Choroid plexus epithelial cell (primary cell): Measurements from ENCODE around the gene CFAP299.

ENCODE experiments used
- DNase-seq: peaks from one replicate; pipeline ENCODE4 v3.0.0-alpha.2; 2010; ENCODE audit warnings: low read depth
- H3K4me3 ChIP-seq: 2 replicates; pipeline ENCODE4 v1.5.1; 2011; ENCODE audit warnings: low read depth, mild to moderate bottlenecking, control low read depth, low read length, moderate library complexity
- CTCF ChIP-seq: conservative IDR thresholded peaks from 2 replicates; pipeline ENCODE4 v1.5.1; 2011; ENCODE audit warnings: low read depth, mild to moderate bottlenecking, control low read depth, inconsistent platforms, low read length, moderate library complexity

Gene CFAP299

GRCh38 chr4:80446248-80446647 is 110.7 kb downstream of the CFAP299 start:
- no peak for DNase-seq
- H3K4me3 ChIP-seq, result no peak overlapping the region
- TF ChIP-seq CTCF, result no peak

DNA sequence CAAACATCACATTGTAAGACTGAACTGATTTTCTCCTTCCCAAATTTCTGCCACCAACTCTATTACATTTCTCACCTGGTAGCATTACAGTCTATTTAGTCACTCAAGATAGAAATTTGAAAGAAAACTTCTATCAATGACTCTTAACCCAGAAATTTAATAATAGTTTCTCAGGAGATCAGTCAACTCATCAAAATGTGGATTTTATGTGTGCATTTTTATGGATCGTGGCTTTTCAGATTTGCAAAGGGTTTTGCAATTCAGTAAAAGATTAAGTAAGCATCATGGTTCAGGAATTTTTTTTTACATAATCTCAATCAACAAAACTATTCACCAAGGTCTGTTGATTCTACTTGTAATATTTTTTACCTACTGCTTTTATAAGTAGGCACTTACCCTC is 111.1 kb downstream of the CFAP299 start:
- no peak for TF ChIP-seq CTCF
- no peak for DNase-seq
- H3K4me3 ChIP-seq, result no peak overlapping the region

- no peak for DNase-seq
- TF ChIP-seq CTCF, result no peak
- H3K4me3 ChIP-seq, result no peak overlapping the region
Measured at GRCh38 chr4:80447493-80447892, 112.0 kb downstream of the CFAP299 start.

DNA sequence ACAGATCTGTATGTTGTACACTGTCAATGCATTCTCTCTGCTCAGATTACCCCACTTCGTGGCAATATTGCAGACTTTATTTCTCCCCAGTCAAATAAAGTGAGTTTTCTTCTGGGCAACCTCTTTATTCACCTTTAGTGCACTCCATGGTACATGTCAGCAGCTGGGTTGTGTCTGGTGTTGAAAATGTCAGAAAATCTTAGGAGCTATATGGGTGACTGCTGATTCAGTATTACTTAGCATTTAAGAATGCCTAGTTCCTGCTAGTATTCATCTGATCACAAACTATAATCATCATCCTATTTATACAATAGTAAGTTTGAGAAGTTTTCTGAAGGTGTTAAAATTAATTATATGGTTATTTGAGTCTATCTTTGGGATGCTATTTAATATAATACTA is 112.5 kb downstream of the CFAP299 start:
- TF ChIP-seq CTCF, result no peak
- no peak overlapping the region for H3K4me3 ChIP-seq
- DNase-seq, result no peak

DNA sequence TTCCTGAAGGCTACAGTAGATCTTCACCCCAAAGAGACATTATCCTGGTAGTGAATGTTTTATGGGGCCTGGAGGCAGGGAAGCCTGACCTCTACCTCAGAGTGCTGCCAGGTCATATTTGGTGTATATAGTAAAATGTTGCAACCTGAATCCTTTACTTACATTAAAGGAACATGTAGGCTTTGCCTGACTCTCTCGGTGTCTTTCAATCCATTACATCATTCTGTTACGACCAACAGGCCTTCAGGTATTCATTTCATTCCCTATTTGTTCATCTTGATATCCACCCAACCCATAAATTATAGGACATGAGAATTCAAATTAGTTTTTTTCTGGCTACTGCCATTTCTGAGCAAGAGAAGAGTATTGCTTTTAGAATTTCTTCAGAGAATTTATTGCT is 116.5 kb downstream of the CFAP299 start:
- DNase-seq, result no peak

GRCh38 chr4:80452768-80453167 is 117.2 kb downstream of the CFAP299 start:
- no peak overlapping the region for H3K4me3 ChIP-seq
- no peak for TF ChIP-seq CTCF
- no peak for DNase-seq

More for the DNA sequence above, 116.5 kb downstream of the CFAP299 start:
- no peak for TF ChIP-seq CTCF
- H3K4me3 ChIP-seq, result no peak overlapping the region

- DNase-seq, result no peak
- TF ChIP-seq CTCF, result no peak
- H3K4me3 ChIP-seq, result no peak overlapping the region
Measured at GRCh38 chr4:80454040-80454439, 118.5 kb downstream of the CFAP299 start.
